Hepatocyte (in vitro differentiated cells): Measurements from ENCODE around the gene RETREG2.

Source experiments
- CTCF ChIP-seq: fragments of 200-600 bp; sonication (generic); IDR thresholded peaks from 2 replicates; pipeline ENCODE4 v1.5.1; 2016; ENCODE audit warnings: antibody characterized with exemption, mild to moderate bottlenecking; ENCODE audit not compliant: poor library complexity
- EZH2phosphoT487 ChIP-seq: fragments of 200-600 bp; sonication (generic); IDR thresholded peaks from one replicate; pipeline ENCODE4 v1.6.1; 2018; ENCODE audit warnings: antibody characterized with exemption, mild to moderate bottlenecking, low read depth, moderate library complexity; ENCODE audit not compliant: unreplicated experiment, severe bottlenecking

GRCh38 chr2:219204425-219205164 is 26.5 kb downstream of the RETREG2 start:
- TF ChIP-seq CTCF: no peak
- no peak for TF ChIP-seq EZH2phosphoT487
